GM12801 (cell line): ENCODE measurements around the gene NCR3LG1.

Source experiments
- TF ChIP-seq, protein P1 (sequence below): IDR thresholded peaks from one replicate; pipeline ENCODE4 v1.5.1; 2011; ENCODE audit warnings: control low read depth; ENCODE audit not compliant: insufficient read length; ENCODE audit errors: extremely low read depth

The NCR3LG1 gene, protein sequence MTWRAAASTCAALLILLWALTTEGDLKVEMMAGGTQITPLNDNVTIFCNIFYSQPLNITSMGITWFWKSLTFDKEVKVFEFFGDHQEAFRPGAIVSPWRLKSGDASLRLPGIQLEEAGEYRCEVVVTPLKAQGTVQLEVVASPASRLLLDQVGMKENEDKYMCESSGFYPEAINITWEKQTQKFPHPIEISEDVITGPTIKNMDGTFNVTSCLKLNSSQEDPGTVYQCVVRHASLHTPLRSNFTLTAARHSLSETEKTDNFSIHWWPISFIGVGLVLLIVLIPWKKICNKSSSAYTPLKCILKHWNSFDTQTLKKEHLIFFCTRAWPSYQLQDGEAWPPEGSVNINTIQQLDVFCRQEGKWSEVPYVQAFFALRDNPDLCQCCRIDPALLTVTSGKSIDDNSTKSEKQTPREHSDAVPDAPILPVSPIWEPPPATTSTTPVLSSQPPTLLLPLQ

DNA sequence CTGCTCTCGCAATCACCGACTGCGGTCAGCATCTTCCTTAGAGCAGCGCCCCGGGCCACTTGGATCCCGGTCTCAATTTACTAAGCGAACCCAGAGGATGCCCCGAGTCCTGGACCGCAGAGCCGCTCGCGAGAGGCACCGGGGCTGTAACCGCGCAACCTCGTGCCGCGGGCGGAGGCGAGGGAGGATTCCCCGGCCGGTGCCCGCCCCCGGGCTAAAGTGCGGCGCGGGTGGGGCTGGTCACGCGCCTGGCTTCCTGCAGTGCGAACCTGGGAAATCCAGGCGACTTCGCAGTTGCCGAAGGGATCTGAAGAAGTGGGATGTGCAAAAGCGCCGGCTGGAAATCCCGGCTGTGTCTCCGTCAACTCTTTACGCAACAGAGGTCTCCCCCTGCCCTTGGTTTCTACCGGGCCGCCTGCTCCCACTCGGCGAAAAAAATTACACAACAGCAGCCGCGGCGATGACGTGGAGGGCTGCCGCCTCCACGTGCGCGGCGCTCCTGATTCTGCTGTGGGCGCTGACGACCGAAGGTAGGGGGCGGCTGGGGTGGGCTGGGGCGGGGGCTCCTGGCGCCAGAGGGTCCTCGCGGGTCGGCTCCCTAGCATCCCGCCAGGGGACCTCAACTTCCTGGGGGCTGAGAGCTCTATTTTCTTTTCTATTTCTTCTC lies at the start of gene NCR3LG1:
Gene NCR3LG1 (plus strand): TSS at position 291 of the 667 bp plus-strand sequence. CDS start 170 bp downstream, at position 461.
- TF ChIP-seq, protein P1, sequence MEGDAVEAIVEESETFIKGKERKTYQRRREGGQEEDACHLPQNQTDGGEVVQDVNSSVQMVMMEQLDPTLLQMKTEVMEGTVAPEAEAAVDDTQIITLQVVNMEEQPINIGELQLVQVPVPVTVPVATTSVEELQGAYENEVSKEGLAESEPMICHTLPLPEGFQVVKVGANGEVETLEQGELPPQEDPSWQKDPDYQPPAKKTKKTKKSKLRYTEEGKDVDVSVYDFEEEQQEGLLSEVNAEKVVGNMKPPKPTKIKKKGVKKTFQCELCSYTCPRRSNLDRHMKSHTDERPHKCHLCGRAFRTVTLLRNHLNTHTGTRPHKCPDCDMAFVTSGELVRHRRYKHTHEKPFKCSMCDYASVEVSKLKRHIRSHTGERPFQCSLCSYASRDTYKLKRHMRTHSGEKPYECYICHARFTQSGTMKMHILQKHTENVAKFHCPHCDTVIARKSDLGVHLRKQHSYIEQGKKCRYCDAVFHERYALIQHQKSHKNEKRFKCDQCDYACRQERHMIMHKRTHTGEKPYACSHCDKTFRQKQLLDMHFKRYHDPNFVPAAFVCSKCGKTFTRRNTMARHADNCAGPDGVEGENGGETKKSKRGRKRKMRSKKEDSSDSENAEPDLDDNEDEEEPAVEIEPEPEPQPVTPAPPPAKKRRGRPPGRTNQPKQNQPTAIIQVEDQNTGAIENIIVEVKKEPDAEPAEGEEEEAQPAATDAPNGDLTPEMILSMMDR: no peak

DNA sequence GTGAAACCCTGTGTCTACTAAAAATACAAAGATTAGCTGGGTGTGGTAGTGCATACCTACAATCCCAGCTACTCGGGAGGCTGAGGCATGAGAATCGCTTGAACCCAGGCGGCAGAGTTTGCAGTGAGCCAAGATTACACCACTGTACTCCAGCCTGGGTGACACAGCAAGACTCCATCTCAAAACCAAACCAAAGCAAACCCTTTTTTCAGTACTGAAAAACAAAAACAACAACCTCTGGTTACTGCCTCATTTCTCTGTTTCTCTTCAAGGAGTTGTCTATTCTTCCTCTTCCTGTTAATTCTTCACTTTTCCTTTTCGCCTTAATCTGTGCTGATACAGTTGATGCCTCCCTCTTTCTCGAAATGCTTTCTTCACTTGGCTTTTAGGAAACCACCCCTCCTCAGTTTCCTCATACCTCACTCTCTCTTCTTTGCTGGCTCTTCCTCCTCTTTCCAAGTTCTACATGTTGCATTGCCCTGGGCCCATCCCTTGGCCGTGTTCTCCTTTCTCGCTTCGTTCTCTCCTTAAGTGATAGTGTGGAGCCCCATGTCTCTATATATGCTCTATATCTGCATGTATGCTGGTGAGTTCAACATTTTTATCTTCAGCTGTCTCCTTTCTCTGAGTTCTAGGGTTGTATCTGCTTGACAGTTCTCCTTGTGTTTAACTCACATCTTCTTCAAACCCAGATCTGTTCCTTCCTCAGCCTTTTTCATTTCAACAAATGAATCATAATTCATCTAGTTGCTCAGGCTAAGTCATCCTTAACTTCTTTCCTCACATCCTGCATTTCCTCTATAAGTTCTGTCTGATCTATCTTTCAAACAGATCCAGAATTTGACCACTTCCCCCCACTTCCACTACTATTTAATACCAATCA lies 38.0 kb upstream of the NCR3LG1 start:
- TF ChIP-seq, protein P1: no peak

DNA sequence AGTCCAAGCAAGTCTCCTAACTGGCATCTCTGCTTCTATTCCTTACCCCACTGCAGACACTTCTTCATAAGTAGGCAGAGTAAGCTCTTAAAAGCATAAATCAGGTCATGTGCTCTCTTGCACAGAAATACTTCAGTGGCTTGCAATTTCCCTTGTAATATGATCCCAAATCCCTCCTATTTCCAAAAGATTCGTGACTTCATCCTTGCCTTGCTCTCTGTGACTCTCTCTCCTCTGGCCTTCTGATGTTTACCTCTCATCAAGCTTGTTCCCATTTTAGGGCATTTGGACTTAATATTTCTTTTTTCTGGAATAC lies 37.4 kb upstream of the NCR3LG1 start:
- TF ChIP-seq, protein P1: no peak

DNA sequence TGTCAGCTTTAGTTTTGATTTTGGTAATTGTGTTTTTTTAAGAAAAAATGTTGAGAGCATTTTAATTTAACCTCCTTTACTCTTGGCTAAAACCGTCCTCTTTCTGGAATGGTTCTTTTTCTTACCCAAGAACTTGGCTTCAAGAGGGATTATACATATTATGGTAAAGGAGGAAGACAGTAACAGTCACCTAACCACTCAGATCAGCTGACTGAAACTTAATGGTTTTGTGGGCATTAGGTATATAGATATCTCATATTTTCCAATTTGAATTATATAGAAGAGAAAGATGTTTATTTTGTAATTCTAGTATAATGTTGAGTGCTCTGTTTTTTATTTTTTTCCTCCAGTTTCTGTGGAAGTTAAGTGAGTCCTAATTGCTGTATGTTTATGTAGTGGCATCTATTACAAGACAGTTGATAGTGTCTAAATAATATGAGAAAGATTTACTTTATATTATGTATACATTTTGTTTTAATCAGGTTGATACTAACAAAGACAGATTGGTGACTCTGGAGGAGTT lies 36.6 kb upstream of the NCR3LG1 start:
- TF ChIP-seq, protein P1: no peak

DNA sequence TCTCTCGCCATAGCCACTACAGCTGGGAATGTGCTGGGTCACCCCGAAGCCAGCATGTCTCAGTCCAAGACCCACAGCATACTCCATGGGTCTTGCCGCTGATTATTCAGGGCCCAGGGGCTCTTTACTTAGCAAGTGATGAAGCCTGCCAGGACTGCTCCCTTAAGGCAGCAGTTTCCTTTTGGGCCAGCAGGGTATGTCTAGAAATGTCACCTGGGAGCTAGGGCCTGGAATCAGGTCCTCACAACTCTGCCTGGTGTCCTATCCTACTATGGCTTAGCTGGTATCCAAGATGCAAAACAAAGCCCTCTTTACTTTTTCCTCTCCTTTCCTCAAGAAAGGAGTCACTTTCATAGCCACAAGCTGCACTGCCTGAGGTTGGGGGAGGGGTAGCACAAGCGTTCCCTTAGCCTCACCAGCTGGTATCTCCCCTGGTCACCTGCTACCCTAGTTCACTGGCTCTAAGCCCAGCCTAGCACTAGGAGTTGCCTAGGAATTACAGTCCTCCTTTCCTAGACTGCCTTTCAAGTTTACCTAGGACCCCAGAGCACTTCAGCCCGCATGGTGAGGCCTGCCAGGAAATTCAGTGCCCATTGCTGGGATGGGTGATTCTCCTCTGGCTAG lies 22.6 kb upstream of the NCR3LG1 start:
- TF ChIP-seq, protein P1: no peak

DNA sequence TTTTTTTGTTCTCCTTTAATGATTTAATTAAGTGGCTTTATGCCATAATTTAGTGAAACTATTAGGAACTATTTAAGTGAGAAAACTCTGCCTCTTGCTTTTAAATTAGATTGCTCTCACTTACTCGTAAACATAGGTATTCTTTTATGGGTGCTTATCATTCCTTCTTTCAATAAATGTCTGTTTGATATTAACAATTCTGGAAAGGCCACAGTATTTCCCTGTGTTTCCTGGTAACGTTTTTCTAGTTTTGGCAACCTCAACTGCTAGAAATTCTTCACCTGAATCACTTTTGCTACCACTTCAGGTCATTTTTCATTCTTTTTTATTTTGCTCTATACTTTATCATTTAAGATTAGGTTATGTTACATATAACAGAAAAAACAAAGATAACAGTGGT lies 19.9 kb upstream of the NCR3LG1 start:
- TF ChIP-seq, protein P1: no peak
